AG10803 (cell line): ENCODE data around the gene SEMA4G.

Experiments
- DNase-seq: peaks from one replicate; pipeline ENCODE4 v3.0.0; 2010; ENCODE audit warnings: low read depth
- H3K4me3 ChIP-seq: 2 replicates; pipeline ENCODE4 v1.5.1; 2011; ENCODE audit warnings: mild to moderate bottlenecking, low read length, control low read depth
- TF ChIP-seq, protein P1 (sequence below): conservative IDR thresholded peaks from 2 replicates; pipeline ENCODE4 v1.5.1; 2011; ENCODE audit warnings: mild to moderate bottlenecking, low read length, control low read depth, inconsistent platforms

The SEMA4G gene

DNA sequence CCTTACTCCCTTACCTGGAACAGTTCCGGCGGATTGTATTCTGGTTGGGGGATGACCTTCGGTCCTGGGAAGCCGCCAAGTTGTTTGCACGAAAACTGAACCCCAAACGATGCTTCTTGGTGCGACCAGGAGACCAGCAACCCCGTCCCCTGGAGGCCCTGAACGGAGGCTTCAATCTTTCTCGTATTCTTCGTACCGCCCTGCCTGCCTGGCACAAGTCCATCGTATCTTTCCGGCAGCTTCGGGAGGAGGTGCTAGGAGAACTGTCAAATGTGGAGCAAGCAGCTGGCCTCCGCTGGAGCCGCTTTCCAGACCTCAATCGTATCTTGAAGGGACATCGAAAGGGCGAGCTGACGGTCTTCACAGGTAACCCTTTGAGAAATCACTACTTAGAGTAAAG lies 19.8 kb downstream of the SEMA4G start:
- no peak overlapping the region for H3K4me3 ChIP-seq

DNA sequence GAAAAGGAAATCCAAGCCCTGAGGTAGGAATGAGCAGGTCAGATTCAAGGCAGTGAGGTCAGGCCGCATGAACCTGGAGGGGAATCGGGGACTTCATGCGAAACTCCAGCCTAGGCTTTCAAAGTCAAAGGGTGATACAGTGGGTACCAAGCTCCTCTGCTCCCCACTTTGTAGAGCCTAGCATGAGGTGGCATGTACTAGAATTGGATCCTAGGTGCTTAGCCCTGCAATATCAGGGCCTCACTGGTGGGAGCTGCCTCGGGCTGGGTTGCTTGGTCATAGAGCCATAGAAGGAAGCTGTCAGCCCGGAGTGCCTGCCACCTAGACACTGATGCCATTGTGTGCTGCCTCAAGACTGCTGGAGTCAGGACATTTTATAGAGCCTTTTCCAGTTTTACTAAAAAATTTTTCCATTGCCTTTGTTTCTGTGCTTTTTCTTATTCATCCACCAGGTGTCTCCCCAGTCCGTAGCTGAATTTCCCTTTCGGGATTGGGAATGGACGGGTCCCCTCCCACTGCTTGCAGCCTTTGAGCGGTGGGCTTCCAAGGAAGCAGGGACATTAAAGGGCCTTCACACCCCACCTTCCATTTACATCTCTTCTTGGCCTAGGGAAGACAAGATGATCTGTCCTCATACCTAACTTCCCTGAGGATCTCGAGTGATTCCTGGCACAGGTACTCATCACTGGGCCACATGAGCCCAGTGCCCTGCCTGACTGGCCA lies 24.8 kb downstream of the SEMA4G start:
- TF ChIP-seq, protein P1, sequence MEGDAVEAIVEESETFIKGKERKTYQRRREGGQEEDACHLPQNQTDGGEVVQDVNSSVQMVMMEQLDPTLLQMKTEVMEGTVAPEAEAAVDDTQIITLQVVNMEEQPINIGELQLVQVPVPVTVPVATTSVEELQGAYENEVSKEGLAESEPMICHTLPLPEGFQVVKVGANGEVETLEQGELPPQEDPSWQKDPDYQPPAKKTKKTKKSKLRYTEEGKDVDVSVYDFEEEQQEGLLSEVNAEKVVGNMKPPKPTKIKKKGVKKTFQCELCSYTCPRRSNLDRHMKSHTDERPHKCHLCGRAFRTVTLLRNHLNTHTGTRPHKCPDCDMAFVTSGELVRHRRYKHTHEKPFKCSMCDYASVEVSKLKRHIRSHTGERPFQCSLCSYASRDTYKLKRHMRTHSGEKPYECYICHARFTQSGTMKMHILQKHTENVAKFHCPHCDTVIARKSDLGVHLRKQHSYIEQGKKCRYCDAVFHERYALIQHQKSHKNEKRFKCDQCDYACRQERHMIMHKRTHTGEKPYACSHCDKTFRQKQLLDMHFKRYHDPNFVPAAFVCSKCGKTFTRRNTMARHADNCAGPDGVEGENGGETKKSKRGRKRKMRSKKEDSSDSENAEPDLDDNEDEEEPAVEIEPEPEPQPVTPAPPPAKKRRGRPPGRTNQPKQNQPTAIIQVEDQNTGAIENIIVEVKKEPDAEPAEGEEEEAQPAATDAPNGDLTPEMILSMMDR: peak; percentile 74
- no peak overlapping the region for H3K4me3 ChIP-seq
- DNase-seq: peak; percentile 33

More for the DNA sequence above, 19.8 kb downstream of the SEMA4G start:
- no peak for DNase-seq
- TF ChIP-seq, protein P1: no peak

DNA sequence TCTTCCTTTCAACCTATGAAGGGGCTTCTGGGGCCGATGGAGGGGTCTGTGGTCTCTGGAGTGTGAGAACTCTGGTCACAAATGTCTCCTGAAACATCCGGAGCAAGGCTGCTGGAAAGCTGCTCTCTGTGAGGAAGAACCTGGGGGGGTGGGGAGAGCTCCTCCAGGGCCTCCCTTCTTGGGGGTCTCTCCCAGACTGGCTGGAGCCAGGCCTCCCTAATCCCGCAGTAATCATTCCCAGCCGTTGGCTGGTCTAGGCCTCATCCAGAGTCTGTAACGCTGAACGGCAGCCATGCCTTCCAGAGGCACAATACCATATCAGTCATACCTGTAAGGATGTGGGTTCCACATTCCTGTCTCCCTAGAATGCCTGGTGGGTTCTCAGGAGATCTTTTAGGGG lies 25.9 kb downstream of the SEMA4G start:
- H3K4me3 ChIP-seq: no peak overlapping the region
- TF ChIP-seq, protein P1: no peak
- no peak for DNase-seq

DNA sequence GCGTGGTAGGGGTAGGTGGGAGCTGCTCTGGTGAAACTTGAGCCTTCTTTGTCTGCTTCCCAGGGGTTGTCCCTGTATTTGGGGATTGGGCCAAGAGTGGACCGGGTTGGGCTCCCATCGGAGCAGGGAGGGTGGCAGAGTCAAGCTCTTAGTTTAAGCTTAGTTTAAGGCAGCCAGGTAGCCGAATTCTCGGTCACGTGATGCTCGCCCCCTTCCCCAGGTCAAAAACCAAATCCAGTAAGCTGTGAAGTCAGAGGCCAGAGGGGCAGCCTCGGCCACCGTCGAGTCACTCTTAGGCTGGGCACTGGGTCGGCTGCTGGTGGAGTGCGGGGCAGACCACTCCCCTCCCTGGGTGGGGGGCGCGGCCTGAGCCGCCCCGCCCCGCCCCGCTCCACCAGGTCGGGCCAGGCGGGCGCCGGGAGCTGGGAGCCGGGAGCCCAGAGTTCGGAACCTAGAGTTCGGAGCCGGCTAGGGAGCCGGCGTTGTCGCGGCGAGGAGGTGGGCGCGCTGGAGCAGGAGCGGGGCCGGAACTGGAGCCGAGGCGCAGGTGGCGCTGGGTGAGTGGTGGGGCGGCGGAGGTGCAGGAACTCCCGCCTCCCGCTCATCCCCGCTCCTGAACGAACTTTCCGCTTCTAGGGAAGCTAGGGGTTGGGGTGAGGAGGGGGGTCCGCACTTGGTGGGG lies 27.5 kb downstream of the SEMA4G start:
- no peak for DNase-seq
- TF ChIP-seq, protein P1: no peak
- peak overlapping the region; percentile 78 for H3K4me3 ChIP-seq

- DNase-seq: peak; percentile 76
- H3K4me3 ChIP-seq: peak overlapping the region; percentile 78
- TF ChIP-seq, protein P1: peak; percentile 79
These were observed 28.3 kb downstream of the SEMA4G start for GRCh38 chr10:100997360-100998182.

DNA sequence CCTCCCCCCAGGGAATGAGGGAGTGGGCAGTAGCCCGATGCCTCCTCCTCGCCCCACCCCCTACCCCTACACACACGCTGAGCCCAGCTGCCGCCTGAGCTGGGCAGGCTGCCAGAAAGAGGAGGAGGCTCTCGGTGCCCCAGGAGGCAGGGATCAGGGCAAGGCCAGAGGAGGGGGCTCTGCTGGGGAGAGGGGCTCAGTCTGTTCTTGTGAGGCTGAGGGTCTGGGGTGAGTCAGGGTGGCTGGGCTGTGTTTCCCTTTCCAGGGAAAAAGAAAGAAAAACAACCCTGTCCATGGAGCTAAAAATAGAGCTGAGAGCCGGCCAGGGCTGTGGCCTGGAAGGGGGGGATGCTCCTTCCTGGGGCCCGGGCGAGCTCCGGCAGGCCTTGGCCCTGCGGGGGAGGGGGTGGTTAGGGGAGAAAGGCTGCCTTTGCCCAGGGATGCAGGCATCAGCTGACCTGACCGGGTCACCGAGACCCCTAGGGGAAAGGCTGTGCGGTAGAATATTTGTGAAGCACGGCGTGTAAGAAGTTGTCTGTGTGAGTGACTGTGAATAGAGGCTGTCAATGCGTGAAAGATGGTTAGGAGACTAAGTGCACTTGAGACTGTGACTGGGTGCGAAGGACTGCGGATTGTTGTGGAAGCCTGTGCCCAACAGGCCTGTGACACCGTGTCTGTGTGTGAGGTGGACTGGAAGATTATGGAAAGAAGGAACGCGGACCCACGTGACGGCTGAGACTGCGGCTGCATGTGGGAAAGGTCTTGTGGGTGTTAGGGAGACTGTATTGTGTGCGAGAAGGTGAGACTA lies 29.1 kb downstream of the SEMA4G start:
- peak overlapping the region; percentile 78 for H3K4me3 ChIP-seq
- TF ChIP-seq, protein P1: no peak
- DNase-seq: peak; percentile 73
